CD4-positive, alpha-beta T cell treated with Interleukin-6 at 100 ng/mL for 8 hours (primary cell): ENCODE results near the gene GP1BB.
"Not testable (repeated sequence)": the region's sequence is repeated elsewhere in the genome, so short reads cannot be mapped to it uniquely, and the experiment has no call there.

ENCODE experiments used
- DNase-seq: peaks from one replicate; pipeline ENCODE4 v3.0.0-alpha.2; 2020; ENCODE audit warnings: mixed read lengths, low spot score

GP1BB gene

GRCh38 chr22:19693981-19694670, 29.2 kb upstream of the GP1BB start:
- DNase-seq = no peak

- no peak for DNase-seq
These were observed 28.6 kb upstream of the GP1BB start for GRCh38 chr22:19694696-19695095.

GRCh38 chr22:19696504-19697276, 26.6 kb upstream of the GP1BB start:
- DNase-seq = no peak

- DNase-seq = not testable (repeated sequence)
These were observed 25.5 kb upstream of the GP1BB start for GRCh38 chr22:19697871-19698270.

GRCh38 chr22:19700790-19701419, 22.4 kb upstream of the GP1BB start:
- DNase-seq = no peak

- no peak for DNase-seq
These were observed 21.8 kb upstream of the GP1BB start for GRCh38 chr22:19701420-19702145.

GRCh38 chr22:19703869-19704268, 19.5 kb upstream of the GP1BB start:
- DNase-seq = no peak

- no peak for DNase-seq
These were observed 18.9 kb upstream of the GP1BB start for GRCh38 chr22:19704355-19705015.

- no peak for DNase-seq
These were observed 18.0 kb upstream of the GP1BB start for GRCh38 chr22:19705181-19705934.

GRCh38 chr22:19706661-19707151, 16.6 kb upstream of the GP1BB start:
- no peak for DNase-seq

GRCh38 chr22:19707347-19708290, 15.7 kb upstream of the GP1BB start:
- DNase-seq = no peak

- no peak for DNase-seq
These were observed 14.9 kb upstream of the GP1BB start for GRCh38 chr22:19708321-19709011.

- no peak for DNase-seq
These were observed 14.1 kb upstream of the GP1BB start for GRCh38 chr22:19709063-19709769.

- DNase-seq = no peak
These were observed 13.1 kb upstream of the GP1BB start for GRCh38 chr22:19710020-19710768.

GRCh38 chr22:19710769-19711106, 12.6 kb upstream of the GP1BB start:
- no peak for DNase-seq

GRCh38 chr22:19713245-19713644, 10.1 kb upstream of the GP1BB start:
- no peak for DNase-seq

- DNase-seq = no peak
These were observed 9.6 kb upstream of the GP1BB start for GRCh38 chr22:19713650-19714311.
